Parathyroid adenoma (tissue), 2 donors: ENCODE results near the gene CDH11.

Experiments used
- H2AFZ ChIP-seq: fragments of 300-600 bp; sonication (generic); one replicate; pipeline ENCODE4 v1.7.0; 2017; ENCODE audit warnings: antibody characterized with exemption, mild to moderate bottlenecking
- H3K27ac ChIP-seq: fragments of 300-600 bp; sonication (generic); one replicate; pipeline ENCODE4 v1.7.0; 2017
- H3K27me3 ChIP-seq: fragments of 300-600 bp; sonication (generic); one replicate; pipeline ENCODE4 v1.7.0; 2017; ENCODE audit warnings: low read length; ENCODE audit not compliant: control insufficient read depth, insufficient read depth
- H3K36me3 ChIP-seq: fragments of 300-600 bp; sonication (generic); one replicate; pipeline ENCODE4 v1.7.0; 2017; ENCODE audit warnings: low read length; ENCODE audit not compliant: control insufficient read depth, insufficient read depth
- H3K4me1 ChIP-seq: fragments of 300-600 bp; sonication (generic); one replicate; pipeline ENCODE4 v1.7.0; 2017; ENCODE audit warnings: control low read depth
- H3K4me2 ChIP-seq: fragments of 300-600 bp; sonication (generic); one replicate; pipeline ENCODE4 v1.7.0; 2017; ENCODE audit warnings: low read length
- H3K4me3 ChIP-seq: fragments of 300-600 bp; sonication (generic); one replicate; pipeline ENCODE4 v1.7.0; 2017; ENCODE audit warnings: low read depth, low read length
- H3K79me2 ChIP-seq: fragments of 300-600 bp; sonication (generic); one replicate; pipeline ENCODE4 v1.7.0; 2017; ENCODE audit warnings: control low read depth
- H3K9ac ChIP-seq: fragments of 300-600 bp; sonication (generic); one replicate; pipeline ENCODE4 v1.7.0; 2017; ENCODE audit warnings: mild to moderate bottlenecking
- H3K9me3 ChIP-seq: fragments of 300-600 bp; sonication (generic); one replicate; pipeline ENCODE4 v1.7.0; 2017; ENCODE audit warnings: low read length; ENCODE audit not compliant: control insufficient read depth
- TF ChIP-seq, protein P1 (sequence below): fragments of 300-600 bp; sonication (generic); IDR thresholded peaks from one replicate; pipeline ENCODE4 v1.7.0; 2017; ENCODE audit warnings: antibody characterized with exemption, mild to moderate bottlenecking
- donor health status: primary hyperparathyroidism.

CDH11 gene

DNA sequence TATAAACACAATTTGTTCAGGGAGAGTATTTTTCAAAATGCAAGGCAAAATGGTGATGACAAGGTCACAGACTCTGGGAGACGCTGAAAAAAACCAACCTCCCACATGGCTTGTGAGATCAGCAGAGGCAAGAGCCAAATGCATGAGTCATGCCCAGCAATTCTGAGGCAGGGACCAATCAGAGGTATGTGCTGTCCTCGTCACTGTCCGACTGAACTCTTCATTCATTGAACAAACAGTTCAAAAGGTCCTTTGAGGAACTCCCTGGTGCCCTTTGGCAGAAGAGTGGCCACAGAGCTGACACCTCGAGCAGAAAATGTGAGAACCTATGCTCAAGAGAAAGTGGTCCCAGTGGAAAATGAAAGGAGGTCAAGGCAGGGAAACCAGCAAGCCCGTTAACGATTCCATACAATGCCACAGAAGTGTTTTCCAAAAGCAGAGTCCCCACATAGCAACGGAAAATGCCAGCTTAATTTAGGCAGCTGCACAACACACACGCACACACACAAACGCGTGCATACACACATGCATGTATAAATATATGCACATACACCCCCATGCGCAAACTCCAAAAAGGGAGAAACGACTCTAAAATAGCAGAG, 50.9 kb downstream of the CDH11 start:
- no peak overlapping the region for H3K4me3 ChIP-seq
- no peak overlapping the region for H3K27ac ChIP-seq
- no peak overlapping the region for H3K9ac ChIP-seq

DNA sequence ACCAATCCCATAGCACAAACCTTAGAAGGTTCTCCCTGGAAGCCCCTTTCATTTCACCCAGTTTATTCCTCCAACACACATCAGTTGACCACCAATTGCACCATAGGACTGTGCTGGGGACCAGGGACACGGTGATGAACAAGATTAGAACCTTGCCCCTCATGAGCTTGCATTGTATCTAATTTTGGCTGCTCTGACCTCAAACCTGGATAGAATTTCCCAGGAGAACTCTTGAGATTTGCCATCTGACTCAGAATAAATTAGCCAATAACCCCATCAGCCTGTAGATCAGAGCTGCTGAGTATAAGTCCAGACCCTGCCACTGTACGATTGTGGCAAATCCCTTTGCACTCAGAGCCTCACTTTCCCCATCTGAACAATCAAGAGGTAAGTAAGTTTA, 52.1 kb downstream of the CDH11 start:
- H3K36me3 ChIP-seq: no peaks in the 10 kb centered on the region
- no peaks in the 10 kb centered on the region for H3K27me3 ChIP-seq
- TF ChIP-seq, protein P1, sequence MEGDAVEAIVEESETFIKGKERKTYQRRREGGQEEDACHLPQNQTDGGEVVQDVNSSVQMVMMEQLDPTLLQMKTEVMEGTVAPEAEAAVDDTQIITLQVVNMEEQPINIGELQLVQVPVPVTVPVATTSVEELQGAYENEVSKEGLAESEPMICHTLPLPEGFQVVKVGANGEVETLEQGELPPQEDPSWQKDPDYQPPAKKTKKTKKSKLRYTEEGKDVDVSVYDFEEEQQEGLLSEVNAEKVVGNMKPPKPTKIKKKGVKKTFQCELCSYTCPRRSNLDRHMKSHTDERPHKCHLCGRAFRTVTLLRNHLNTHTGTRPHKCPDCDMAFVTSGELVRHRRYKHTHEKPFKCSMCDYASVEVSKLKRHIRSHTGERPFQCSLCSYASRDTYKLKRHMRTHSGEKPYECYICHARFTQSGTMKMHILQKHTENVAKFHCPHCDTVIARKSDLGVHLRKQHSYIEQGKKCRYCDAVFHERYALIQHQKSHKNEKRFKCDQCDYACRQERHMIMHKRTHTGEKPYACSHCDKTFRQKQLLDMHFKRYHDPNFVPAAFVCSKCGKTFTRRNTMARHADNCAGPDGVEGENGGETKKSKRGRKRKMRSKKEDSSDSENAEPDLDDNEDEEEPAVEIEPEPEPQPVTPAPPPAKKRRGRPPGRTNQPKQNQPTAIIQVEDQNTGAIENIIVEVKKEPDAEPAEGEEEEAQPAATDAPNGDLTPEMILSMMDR: no peak
- H3K4me1 ChIP-seq: no peaks in the 10 kb centered on the region
- no peak overlapping the region for H3K27ac ChIP-seq
- H2AFZ ChIP-seq: no peak overlapping the region
- no peak overlapping the region for H3K4me2 ChIP-seq
- no peak overlapping the region for H3K9ac ChIP-seq
- no peak overlapping the region for H3K4me3 ChIP-seq
- H3K9me3 ChIP-seq: no peaks in the 10 kb centered on the region
- H3K79me2 ChIP-seq: no peaks in the 10 kb centered on the region

More for the DNA sequence above, 50.9 kb downstream of the CDH11 start:
- Histone ChIP-seq H3K36me3 (no peaks in the 10 kb centered on the region), H3K79me2 (no peaks in the 10 kb centered on the region), H3K4me1 (no peaks in the 10 kb centered on the region), H3K4me2 (no peak overlapping the region), H2AFZ (no peak overlapping the region), H3K27me3 (no peaks in the 10 kb centered on the region), H3K9me3 (no peaks in the 10 kb centered on the region)
- TF ChIP-seq, protein P1: no peak

DNA sequence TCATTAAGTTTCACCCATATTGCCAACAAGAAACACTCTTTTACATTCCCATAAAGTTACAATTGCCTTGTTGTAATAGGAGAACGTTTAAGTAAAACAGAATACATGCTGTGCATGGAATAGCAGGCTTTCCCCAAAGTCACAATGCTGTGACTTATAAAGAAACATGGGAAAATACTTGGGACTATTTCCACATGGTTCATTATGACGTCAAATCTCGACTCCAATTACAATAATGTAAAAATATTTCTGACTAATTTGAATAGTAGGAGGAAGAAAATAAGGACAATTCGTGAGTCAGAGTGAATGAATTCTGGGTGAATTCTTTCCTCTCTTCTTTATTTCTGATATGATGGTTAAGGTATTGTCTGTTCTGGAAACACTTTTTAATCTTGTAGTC, 52.8 kb downstream of the CDH11 start:
- no peak overlapping the region for H3K27ac ChIP-seq

DNA sequence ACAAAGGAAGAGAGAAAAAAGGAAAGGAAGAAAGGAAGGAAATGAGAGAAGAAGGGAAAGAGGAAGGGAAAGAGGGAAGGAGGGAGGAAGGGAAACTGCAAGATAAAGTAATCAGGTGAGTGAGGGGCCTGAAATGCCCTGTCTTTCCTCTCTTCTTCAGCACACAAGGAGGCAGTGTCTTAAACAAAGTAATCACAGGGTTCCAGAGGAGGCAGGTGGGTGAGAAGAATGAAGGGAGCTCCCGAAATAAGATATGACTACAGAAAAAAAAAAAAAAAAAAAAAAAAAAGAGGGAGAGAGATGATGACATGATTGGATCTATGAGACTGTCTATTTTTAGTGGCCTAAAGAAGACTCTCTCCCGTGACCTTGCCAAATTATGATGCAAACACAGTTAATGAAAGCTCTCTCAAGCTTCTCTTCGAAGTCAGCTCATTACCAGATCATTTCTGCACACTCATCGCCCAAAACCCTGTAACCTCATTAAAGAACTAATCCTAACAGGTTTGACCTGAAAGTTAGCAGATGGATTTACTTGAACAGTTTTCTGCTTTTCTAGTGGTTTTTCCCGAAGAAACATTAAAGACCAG, 53.6 kb downstream of the CDH11 start:
- Histone ChIP-seq H3K79me2 (no peaks in the 10 kb centered on the region), H3K4me1 (no peaks in the 10 kb centered on the region), H2AFZ (no peak overlapping the region), H3K9me3 (no peaks in the 10 kb centered on the region), H3K9ac (no peak overlapping the region), H3K27ac (no peak overlapping the region), H3K4me2 (no peak overlapping the region), H3K36me3 (no peaks in the 10 kb centered on the region), H3K27me3 (no peaks in the 10 kb centered on the region), H3K4me3 (no peak overlapping the region)
- TF ChIP-seq, protein P1: no peak

More for the DNA sequence above, 52.8 kb downstream of the CDH11 start:
- Histone ChIP-seq H3K27me3 (no peaks in the 10 kb centered on the region), H2AFZ (no peak overlapping the region), H3K4me3 (no peak overlapping the region), H3K4me1 (no peaks in the 10 kb centered on the region), H3K4me2 (no peak overlapping the region), H3K36me3 (no peaks in the 10 kb centered on the region), H3K9ac (no peak overlapping the region), H3K9me3 (no peaks in the 10 kb centered on the region), H3K79me2 (no peaks in the 10 kb centered on the region)
- TF ChIP-seq, protein P1: no peak

DNA sequence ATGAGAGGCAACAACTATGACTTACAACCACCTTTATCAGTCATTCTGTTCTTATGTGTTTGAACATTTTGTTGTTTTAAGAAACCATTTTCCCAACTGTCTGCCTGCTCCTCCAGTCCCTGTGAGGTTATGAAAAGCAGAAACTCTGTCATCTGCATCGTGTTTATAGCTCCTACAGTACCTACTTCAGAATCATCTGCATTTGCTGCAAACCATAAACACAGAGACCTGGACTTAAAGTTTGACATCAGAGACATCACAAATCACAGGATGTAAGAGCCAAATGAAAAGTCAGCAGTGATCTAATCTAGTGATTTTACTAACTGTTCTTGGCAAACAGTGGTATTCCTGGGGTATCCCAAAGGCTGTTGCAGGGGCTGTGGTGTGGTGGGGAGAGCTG, 55.2 kb downstream of the CDH11 start:
- Histone ChIP-seq H3K27ac (no peak overlapping the region), H3K9ac (no peak overlapping the region), H2AFZ (no peak overlapping the region), H3K4me2 (no peak overlapping the region), H3K4me3 (no peak overlapping the region), H3K4me1 (no peaks in the 10 kb centered on the region), H3K27me3 (no peaks in the 10 kb centered on the region), H3K9me3 (no peaks in the 10 kb centered on the region), H3K79me2 (no peaks in the 10 kb centered on the region), H3K36me3 (no peaks in the 10 kb centered on the region)
- TF ChIP-seq, protein P1: no peak
